HepG2 (cell line): ENCODE measurements around the gene HLA-DOA. TPM values are rescaled to one million over a fixed set of nuclear protein-coding genes. Genes with fewer than 3 reads are reported as not detected.

Experiments
- BRD4 ChIP-seq: sonication (generic); formaldehyde crosslinking; IDR thresholded peaks from 2 replicates; pipeline ENCODE4 v1.4.0; 2020; ENCODE audit warnings: missing genetic modification reagents
- GFI1 ChIP-seq: sonication (generic); formaldehyde crosslinking; IDR thresholded peaks from 2 replicates; pipeline ENCODE4 v1.5.0; 2020; ENCODE audit warnings: missing genetic modification reagents, mild to moderate bottlenecking, borderline replicate concordance
- MAFG ChIP-seq: sonication (generic); formaldehyde crosslinking; IDR thresholded peaks from 2 replicates; pipeline ENCODE4 v1.5.1; 2020; ENCODE audit warnings: mild to moderate bottlenecking, missing genetic modification reagents
- NKX3-1 ChIP-seq: sonication (generic); formaldehyde crosslinking; IDR thresholded peaks from 2 replicates; pipeline ENCODE4 v1.5.0; 2020; ENCODE audit warnings: missing genetic modification reagents
- TARDBP ChIP-seq: sonication (generic); formaldehyde crosslinking; IDR thresholded peaks from 2 replicates; pipeline ENCODE4 v1.8.0; 2022; ENCODE audit warnings: mild to moderate bottlenecking, missing genetic modification reagents
- ZFP90 ChIP-seq: sonication (generic); formaldehyde crosslinking; IDR thresholded peaks from 2 replicates; pipeline ENCODE4 v1.8.0; 2022; ENCODE audit warnings: missing genetic modification reagents, mild to moderate bottlenecking, inconsistent platforms, borderline replicate concordance
- ZNF326 ChIP-seq: sonication (generic); formaldehyde crosslinking; IDR thresholded peaks from 2 replicates; pipeline ENCODE4 v1.4.0; 2020; ENCODE audit warnings: missing genetic modification reagents, borderline replicate concordance
- ZNF605 ChIP-seq: sonication (generic); formaldehyde crosslinking; IDR thresholded peaks from 2 replicates; pipeline ENCODE4 v1.8.0; 2022; ENCODE audit warnings: mild to moderate bottlenecking, missing genetic modification reagents
- ZNF614 ChIP-seq: IDR thresholded peaks from 2 replicates; pipeline ENCODE4 v1.6.1; 2018; ENCODE audit warnings: missing biosample characterization, missing genetic modification reagents, inconsistent platforms, borderline replicate concordance
- ZNF790 ChIP-seq: sonication (generic); formaldehyde crosslinking; IDR thresholded peaks from 2 replicates; pipeline ENCODE4 v1.8.0; 2022; ENCODE audit warnings: missing genetic modification reagents, mild to moderate bottlenecking, borderline replicate concordance
- ZNF792 ChIP-seq: IDR thresholded peaks from 2 replicates; pipeline ENCODE4 v1.6.1; 2016
- ZSCAN5A ChIP-seq: sonication (generic); formaldehyde crosslinking; IDR thresholded peaks from 2 replicates; pipeline ENCODE4 v1.8.0; 2022; ENCODE audit warnings: mild to moderate bottlenecking, missing genetic modification reagents, borderline replicate concordance
- ZSCAN9 ChIP-seq: IDR thresholded peaks from 2 replicates; pipeline ENCODE4 v1.6.1; 2016; ENCODE audit warnings: borderline replicate concordance
- polyA plus RNA-seq, 8 experiments: library from polyadenylated mRNA; depleted of rRNA in 3 of 8; stranded (reverse) in 7 of 8; unstranded in 1 of 8; fragments of >200 nt; fragmentation: Illumina TruSeq in 4 of 8; extraction: Trizol in 4 of 8; gene quantifications; 2 replicates each; pipeline versions ENCODE4 v1.2.1 to v1.2.3, GENCODE V29; 2011 to 2016; ENCODE audit warnings: low read depth in 4 of 8, missing spikeins in 1 of 8, mixed read lengths in 1 of 8; ENCODE audit not compliant: insufficient read depth in 1 of 8
- total RNA-seq, 5 experiments: library from RNA; depleted of rRNA; stranded (reverse); fragments of >200 nt; fragmentation: Illumina TruSeq; extraction: Trizol; gene quantifications; 2 replicates each; pipeline ENCODE4 v1.2.3, GENCODE V29; 2016; ENCODE audit warnings: low read depth in 1 of 5
- TF ChIP-seq, protein P1 (sequence below): IDR thresholded peaks from 2 replicates; pipeline ENCODE4 v1.6.1; 2016; ENCODE audit warnings: missing compliant biosample characterization, missing genetic modification reagents, borderline replicate concordance
- TF ChIP-seq, protein P2 (sequence below): sonication (generic); formaldehyde crosslinking; IDR thresholded peaks from 2 replicates; pipeline ENCODE4 v1.8.1; 2023; ENCODE audit warnings: mild to moderate bottlenecking, missing genetic modification reagents
- TF ChIP-seq, protein P3 (sequence below): sonication (generic); formaldehyde crosslinking; IDR thresholded peaks from 2 replicates; pipeline ENCODE4 v1.4.0; 2020; ENCODE audit warnings: missing genetic modification reagents
- TF ChIP-seq, protein P4 (sequence below): sonication (generic); formaldehyde crosslinking; conservative IDR thresholded peaks from 2 replicates; pipeline ENCODE4 v1.4.0; 2020; ENCODE audit warnings: missing genetic modification reagents

Gene HLA-DOA
- total and polyA plus RNA-seq, 2 of the 13 experiments (the other 11 are each of a cell fraction or from before 2014, with no cell fraction given): 0.03 to 0.09 TPM

- peak; percentile 91 for TF ChIP-seq BRD4 (CRISPR knock-in tag)
- TF ChIP-seq, protein P1, sequence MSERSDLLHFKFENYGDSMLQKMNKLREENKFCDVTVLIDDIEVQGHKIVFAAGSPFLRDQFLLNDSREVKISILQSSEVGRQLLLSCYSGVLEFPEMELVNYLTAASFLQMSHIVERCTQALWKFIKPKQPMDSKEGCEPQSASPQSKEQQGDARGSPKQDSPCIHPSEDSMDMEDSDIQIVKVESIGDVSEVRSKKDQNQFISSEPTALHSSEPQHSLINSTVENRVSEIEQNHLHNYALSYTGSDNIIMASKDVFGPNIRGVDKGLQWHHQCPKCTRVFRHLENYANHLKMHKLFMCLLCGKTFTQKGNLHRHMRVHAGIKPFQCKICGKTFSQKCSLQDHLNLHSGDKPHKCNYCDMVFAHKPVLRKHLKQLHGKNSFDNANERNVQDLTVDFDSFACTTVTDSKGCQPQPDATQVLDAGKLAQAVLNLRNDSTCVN: peak; percentile 0; the same call in 1 of the 2 replicates
- no peak for TF ChIP-seq ZNF792 (CRISPR knock-in tag)
- TF ChIP-seq ZNF605: peak; percentile 85; the same call in 1 of the 2 replicates
- TF ChIP-seq NKX3-1 (CRISPR knock-in tag): peak; percentile 63; the same call in 1 of the 2 replicates
- peak; percentile 92; the same call in 1 of the 2 replicates for TF ChIP-seq ZSCAN5A (CRISPR knock-in tag)
- peak; percentile 71; the same call in 1 of the 2 replicates for TF ChIP-seq ZFP90 (CRISPR knock-in tag)
- TF ChIP-seq, protein P2, sequence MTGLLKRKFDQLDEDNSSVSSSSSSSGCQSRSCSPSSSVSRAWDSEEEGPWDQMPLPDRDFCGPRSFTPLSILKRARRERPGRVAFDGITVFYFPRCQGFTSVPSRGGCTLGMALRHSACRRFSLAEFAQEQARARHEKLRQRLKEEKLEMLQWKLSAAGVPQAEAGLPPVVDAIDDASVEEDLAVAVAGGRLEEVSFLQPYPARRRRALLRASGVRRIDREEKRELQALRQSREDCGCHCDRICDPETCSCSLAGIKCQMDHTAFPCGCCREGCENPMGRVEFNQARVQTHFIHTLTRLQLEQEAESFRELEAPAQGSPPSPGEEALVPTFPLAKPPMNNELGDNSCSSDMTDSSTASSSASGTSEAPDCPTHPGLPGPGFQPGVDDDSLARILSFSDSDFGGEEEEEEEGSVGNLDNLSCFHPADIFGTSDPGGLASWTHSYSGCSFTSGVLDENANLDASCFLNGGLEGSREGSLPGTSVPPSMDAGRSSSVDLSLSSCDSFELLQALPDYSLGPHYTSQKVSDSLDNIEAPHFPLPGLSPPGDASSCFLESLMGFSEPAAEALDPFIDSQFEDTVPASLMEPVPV (CRISPR knock-in tag): peak; percentile 35; the same call in 1 of the 2 replicates
- TF ChIP-seq, protein P3, sequence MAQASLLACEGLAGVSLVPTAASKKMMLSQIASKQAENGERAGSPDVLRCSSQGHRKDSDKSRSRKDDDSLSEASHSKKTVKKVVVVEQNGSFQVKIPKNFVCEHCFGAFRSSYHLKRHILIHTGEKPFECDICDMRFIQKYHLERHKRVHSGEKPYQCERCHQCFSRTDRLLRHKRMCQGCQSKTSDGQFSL (CRISPR knock-in tag): peak; percentile 76
- TF ChIP-seq TARDBP (CRISPR knock-in tag): peak; percentile 23; the same call in 1 of the 2 replicates
- TF ChIP-seq ZSCAN9: 0 out of 2 replicates have a peak, but pooled peaks have one; percentile 42
- TF ChIP-seq ZNF326: no peak
- TF ChIP-seq ZNF614 (CRISPR knock-in tag): peak; percentile 0; the same call in 1 of the 2 replicates
- TF ChIP-seq, protein P4, sequence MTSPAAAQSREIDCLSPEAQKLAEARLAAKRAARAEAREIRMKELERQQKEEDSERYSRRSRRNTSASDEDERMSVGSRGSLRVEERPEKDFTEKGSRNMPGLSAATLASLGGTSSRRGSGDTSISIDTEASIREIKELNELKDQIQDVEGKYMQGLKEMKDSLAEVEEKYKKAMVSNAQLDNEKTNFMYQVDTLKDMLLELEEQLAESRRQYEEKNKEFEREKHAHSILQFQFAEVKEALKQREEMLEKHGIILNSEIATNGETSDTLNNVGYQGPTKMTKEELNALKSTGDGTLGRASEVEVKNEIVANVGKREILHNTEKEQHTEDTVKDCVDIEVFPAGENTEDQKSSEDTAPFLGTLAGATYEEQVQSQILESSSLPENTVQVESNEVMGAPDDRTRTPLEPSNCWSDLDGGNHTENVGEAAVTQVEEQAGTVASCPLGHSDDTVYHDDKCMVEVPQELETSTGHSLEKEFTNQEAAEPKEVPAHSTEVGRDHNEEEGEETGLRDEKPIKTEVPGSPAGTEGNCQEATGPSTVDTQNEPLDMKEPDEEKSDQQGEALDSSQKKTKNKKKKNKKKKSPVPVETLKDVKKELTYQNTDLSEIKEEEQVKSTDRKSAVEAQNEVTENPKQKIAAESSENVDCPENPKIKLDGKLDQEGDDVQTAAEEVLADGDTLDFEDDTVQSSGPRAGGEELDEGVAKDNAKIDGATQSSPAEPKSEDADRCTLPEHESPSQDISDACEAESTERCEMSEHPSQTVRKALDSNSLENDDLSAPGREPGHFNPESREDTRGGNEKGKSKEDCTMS (CRISPR knock-in tag): no peak
- peak; percentile 83 for TF ChIP-seq GFI1 (CRISPR knock-in tag)
- TF ChIP-seq MAFG: peak; percentile 80
- peak; percentile 86 for TF ChIP-seq ZNF790 (CRISPR knock-in tag)
These were observed 39.5 kb downstream of the HLA-DOA start (continued) for GRCh38 chr6:32969685-32970412.
